Measurements from ENCODE around the gene PAPOLG.

DNA sequence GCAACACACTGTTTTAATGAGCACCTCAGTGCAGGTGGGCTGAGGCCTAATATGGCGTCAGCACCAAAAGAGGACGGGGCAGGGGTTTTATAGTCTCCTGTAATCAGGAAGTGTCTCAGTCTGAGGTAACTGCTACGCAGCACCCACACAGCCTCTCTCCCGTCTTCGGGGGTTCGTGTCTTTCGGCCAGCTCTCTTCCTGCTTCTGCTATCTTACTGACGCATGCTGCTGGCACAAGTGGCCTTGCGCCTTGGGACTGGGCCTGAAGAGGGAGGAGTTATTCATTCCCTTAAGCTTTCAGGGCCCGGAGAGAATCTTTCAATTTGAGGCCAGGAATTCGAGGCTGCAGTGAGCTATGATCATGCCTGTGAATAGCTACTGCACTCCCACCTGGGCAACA, 14.5 kb upstream of the PAPOLG start:
- TF ChIP-seq CTCF (optimal IDR thresholded peaks at IDR 0.05 in 1 of 3, IDR thresholded peaks at IDR 0.05 in 1 of 3, conservative IDR thresholded peaks at IDR 0.05 in 1 of 3; ENCODE audit: extremely low read depth in 1 of 3, insufficient read depth in 2 of 3, low read length in 3 of 3) (no peak), EZH2 (IDR thresholded peaks at IDR 0.05; ENCODE audit: low read length) (no peak)

All from keratinocyte (primary cell).